Stimulated activated CD8-positive, alpha-beta memory T cell treated with anti-CD3 and anti-CD28 coated beads, Interleukin-2, amount 100 ng/mL, for 48 hours (primary cell): ENCODE data around the gene SGMS1.

Source experiments
- DNase-seq, 2 donors: peaks; one replicate each; pipeline ENCODE4 v3.0.0-alpha.2; 2020; ENCODE audit warnings: low read depth in 2 of 2

Gene SGMS1

DNA sequence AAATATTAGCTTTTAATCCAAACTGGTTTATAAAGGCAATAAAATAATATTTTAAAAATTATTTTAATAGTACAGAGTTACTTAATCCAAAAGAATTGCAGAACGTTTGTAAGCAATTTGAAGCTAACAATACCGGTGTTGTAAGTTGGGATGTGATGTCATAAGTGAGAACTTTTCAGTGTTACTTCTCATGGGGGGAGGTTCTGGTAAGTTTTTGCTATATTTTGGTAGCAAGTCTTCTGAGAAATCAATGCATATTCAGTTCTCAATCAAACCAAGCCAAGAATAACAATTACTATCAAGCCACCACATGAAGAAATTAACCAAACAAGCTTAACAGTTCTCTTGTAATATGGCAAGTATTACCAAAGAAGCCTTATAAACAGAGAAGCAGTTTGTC lies 225.4 kb downstream of the SGMS1 start:
- no peak for DNase-seq

DNA sequence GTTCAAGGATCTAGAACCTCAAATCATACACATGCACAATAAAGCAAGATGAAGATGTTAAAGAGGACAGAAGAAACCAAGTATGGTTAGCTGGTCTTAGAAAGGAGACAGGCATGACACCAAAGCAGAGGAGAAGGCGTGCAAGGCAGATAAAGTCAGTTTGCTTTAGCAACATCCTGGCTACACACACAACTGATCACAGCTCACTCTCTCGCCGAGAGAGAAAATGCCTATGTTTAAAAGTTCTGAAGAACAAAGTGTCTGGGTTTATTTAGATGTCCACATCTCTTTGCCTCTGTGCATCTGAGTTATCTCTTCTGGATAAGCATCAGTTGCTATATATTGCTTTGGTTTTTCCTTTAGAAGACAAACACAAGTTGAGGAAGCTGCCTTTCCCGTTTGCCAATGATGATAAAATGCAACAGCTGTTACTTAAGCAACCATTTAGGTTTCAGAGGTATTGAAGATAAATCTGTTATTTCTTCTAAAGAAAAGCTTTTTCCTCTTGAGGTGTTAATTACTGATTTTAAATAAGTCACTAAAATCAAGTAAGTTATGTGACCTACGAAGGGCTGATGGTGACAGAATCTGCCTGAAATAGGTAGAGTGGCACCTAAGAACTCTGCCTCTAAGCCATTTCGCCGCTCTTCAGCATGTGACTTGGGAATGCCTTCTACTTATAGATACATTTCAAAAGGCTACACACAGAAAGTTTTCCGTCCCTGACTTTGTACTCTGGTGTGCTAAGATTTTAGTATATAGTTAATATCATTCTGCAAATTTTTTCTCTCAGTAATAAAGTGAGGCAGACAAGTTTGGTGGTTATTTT lies 226.2 kb downstream of the SGMS1 start:
- no peak for DNase-seq

DNA sequence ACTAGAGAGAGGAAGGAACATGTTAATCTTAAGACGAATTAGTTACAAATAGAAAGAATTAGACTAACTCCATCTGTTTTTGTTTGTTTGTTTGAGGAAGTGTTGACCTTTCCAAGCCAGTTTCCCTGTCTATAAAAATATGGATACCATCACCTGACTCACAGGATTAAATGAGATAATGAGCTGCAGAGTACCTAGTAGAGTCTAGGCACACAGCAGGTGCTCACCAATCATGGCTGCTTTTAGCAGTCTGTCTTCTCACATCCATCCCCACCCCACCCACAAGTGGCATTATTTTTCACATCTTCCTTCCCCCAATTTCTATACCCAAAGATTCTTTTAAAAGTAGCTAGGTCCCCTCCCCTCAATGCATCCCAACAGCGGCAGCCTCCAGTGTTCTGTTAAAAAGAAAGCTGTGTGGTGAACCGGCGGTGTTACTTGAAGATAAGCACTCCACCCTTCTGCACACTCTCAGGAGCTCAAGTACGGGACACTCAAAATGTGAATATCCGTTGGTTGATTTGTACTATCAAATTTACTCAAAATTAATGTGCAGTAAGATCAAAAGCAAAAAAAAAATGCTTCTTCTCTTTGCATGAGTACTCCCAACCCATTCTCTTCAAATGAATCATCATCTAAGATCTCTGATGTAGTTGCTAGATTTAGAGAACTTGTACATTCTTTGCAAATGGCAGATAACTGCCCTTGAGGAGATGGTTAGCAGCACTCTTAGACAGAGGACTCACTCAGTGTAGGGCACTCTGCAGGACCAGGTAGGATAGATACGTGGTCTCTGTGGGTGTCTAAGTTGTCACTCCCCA lies 227.1 kb downstream of the SGMS1 start:
- DNase-seq, result no peak

DNA sequence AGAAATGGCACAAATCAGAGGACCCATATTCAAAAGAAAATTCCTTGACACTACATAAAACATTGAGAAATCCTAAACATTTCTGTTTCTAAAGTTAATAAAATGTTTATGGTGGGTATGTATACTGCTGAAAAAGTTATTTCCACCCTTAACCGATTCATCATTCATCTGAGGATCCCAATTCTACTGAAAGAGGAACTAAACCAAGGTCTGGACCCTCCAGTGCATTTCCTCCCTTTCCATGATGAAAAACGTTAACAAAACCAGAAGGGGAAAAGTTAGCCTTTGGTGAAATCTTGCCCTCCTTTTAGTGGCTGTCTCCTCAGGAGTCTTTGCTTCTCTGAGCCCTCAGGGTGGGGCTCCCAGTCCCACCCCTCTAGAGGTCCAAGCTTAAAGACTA lies 227.9 kb downstream of the SGMS1 start:
- no peak for DNase-seq

DNA sequence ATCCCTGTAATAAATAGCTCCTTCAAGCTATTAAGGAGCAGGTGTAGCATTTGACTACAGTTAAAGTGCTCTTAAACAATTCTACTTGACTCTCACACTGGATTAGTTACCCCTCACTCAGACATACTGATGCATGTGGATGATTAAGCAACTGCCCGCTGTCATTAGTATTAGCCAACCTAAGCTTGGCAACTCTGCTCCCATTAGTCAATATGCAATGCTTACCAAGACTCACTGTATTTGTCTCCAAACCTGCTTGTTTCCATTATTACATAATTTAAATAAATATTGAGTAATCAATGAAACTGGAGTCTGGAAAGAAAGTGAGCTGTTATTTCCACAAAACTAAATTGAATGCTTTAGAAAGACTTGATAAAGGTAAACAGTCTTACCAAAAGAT lies 228.5 kb downstream of the SGMS1 start:
- no peak for DNase-seq

DNA sequence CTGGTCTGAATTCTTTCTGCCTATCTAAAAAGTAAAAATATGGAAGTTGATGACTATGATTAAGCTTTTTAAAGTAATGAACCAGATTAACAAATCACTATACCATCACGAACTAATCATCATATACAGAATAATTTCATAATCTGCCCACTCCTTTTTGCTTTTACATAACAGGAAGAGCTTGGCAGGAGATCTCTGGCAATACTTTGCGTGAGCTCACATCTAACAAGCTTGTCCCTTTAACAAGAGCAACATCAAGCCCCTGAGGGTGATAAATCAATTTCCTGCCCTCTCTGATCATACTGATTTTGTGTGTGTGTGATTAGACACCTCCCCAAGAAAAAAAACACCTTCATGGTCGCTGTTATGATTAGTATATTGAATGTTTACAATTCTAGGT lies 228.9 kb downstream of the SGMS1 start:
- no peak for DNase-seq

DNA sequence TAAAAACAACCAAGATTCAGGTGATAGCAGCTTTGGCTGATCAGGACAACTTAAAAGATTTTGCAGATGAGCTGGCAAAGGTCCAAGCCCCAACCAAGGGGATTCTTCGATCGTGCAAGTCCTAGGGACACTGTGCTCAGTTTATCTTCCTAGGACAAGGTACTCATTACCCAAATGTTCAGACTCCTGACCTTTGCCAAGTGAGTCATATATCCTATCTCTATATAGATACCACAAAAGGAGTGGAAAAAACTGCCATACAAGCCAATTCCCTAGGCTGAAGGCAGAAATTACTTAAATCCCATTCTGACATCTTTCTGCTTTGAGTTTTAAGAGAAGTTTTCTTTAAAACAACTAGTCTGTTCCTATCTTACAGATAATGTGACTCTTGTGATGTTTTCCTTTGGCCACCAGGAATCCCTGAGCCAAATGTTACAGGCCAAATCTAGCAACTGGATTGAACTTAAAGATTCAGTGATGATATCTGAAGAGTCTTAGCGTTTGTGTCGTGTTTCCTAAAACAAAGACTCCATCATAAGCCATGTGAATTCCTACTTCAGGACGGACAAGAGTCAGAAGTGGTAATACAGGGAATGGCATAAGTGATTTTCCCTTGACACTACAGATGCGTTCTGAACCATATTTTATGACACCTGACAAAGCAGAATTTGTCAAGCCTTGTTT lies 229.8 kb downstream of the SGMS1 start:
- no peak for DNase-seq

DNA sequence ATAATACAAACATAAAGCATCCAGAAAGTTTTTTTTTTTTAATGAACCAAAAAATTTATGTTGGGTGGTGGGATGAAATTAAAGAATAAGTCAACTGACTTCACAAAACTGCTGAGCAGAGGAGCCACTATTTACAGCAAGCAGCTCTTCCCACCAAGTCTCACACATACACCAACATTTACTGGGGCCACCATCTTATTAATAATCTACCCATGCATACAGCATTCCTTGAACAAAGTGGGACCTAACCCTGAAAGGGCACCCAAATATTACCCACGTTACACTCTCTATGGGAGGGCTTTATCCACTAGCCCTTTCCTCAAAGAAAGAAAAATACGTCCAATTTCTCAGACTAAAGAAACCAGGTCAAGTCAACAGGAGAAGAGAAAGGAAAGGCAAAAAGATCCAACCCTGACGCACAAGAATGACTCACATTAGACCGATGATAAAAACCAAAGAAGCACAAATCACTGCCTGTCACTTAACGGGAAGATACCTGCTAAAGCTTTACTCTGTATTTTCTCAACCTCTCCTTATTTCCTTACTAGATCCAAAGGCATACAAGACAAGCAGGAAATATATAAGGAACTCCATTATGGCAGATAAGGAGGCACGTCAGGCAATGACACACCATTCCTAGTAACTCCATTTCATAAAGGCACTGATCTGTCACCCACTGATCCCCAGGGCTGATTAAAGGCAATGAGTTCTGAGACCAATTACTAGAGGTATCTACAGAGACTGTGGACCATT lies 230.6 kb downstream of the SGMS1 start:
- no peak for DNase-seq

DNA sequence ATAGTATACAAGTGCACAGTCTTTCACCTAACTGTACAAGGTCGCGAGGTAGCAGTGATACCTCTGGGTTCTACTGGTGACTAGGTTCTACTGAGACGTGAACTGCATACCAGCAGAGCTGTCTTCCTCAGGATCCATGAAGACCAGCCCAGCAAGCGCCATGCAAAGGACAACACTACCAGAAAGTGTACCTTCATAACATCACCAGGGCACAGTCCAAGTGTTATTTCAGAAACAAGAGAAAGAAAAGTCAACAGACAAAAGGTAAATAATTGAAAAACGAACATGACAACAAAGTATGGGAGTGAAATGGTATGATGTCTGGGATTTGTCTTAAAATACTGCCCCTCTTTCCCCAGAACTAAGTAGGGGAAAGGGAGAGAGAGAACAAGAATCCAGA lies 231.3 kb downstream of the SGMS1 start:
- no peak for DNase-seq

DNA sequence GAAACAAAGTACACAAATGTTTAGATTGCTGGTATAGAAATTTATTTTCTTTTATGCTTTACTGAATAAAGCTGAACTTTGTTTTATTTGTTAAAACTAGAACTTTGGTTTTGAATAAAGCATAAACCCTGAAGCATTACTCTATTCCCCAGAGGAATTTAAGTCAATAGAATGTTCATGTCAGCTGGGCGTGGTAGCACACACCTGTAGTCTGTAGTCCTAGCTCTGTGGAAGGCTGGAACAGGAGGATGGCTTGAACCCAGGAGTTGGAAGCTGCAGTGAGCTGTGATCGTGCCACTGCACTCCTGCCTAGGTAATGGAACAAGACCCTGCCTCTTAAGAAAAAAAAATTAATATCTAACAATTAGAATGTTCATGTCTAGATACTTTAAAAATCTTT lies 233.5 kb downstream of the SGMS1 start:
- no peak for DNase-seq

DNA sequence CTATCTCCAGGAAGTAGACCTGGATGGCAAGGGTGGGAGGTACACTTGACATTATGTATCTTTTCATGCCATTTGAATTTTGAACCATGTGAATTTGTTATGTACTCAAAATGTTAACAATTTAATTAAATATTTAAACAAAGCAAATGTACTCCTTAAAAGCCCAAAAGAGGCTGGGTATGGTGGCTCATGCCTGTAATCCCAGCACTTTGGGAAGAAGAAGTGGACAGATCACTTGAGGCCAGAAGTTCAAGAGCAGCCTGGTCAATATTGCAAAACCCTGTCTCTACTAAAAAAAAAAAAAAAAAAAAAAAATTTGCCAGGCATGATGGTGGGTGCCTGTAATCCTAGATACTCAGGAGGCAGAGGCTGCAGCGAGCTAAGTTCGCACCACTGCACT lies 235.6 kb downstream of the SGMS1 start:
- no peak for DNase-seq

DNA sequence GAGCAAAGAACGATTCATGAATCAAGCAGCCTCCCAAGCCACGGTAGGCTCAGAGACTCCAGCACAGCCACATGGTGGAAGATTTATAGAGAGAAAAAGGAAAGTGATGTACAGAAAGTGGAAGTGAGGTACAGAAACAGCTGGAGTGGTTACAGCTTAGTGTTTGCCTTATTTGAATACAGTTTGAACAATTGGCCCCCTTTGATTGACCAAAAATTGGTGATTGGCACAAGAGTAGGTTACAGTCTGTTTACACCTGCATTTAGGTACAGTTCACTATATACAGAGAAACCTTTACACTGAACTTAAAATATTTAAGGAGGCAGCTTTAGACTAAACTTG lies 236.1 kb downstream of the SGMS1 start:
- no peak for DNase-seq

DNA sequence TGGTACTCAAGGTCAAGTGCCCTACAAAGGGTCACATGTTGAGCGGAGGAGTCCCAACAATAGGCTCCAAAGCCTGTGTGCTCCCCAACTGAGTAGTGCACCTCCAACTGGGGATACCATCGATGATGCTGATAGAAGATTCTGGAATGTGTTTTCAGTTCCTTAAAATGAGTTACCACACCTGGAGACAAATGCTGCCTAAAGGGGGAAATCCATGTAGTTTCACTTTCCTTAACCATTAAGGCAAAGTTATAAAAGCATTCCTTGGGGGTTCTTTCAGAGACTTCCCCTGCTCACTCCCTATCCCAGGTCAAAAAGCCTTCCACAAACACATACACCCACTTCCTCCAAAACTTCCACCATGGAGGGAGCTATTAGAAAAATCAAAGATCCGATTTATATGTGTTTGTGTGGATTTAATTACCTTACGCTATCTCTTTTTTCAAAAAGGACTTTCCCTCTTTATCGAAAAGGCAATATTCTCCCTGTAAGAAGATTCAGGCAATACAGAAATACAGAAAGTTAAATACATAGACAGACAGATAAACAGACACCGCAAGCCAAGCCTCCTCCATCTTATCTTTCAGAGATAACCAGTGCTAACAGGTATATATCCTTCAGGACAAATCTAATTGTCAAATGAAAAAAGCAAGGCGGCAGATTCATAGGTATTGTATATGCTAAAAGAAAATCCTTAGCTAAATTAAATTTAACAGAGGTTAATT lies 236.6 kb downstream of the SGMS1 start:
- DNase-seq, result no peak

DNA sequence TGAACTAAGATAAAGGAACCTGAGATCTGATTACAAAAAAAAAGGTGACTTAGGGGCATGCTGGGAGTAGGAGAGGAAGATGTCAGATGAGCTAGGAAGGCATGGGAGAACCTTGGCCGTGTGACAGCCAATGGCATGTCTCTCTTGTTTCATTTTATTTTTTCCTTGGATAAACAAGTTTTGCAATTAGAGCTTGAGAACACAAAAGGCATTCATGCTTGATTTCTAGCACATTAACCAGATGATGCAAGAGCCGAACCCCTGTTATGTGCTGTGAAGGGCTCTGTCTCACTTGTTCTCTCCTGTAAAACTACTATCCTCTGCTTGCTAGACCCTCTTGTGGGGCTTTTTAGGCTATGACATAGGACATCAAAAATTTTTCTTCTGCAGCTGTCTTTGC lies 238.1 kb downstream of the SGMS1 start:
- no peak for DNase-seq

DNA sequence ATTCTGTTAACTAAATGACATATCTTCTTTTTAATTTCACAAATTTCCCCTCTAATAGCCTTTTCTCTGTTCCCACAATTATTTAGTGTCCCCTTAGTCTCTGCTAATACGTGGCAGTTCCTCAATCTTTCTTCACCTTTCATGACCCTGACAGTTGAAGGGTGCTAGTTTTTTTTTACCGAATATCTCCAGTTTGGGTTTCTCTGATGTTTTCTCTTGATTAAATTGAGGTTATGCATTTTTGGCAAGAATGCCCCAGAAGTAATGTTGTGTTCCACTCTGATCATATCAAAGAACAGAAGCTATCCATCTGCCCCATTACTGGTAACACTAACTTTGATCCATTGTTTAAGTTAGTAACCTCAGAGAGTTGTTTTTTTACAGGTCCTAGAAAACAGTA lies 238.9 kb downstream of the SGMS1 start:
- DNase-seq, result no peak

DNA sequence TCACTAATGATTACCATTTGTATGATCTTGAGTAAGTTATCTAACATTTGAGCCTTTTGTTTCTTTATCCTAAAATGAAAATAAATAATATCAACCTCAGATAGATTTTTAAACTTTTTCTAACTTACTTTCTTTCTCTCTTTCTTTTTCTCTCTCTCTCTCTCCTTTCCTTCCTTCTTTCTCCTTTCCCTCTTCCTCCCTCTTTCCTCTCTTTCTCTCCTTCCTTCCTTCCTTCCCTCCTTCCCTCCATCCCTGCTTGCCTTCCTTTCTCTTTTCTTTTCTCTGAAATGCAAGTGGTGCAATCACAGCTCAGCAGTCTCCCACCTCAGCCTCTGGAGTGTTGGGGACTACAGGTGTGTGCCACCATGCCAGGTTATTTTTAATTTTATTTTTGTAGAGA lies 239.5 kb downstream of the SGMS1 start:
- no peak for DNase-seq

DNA sequence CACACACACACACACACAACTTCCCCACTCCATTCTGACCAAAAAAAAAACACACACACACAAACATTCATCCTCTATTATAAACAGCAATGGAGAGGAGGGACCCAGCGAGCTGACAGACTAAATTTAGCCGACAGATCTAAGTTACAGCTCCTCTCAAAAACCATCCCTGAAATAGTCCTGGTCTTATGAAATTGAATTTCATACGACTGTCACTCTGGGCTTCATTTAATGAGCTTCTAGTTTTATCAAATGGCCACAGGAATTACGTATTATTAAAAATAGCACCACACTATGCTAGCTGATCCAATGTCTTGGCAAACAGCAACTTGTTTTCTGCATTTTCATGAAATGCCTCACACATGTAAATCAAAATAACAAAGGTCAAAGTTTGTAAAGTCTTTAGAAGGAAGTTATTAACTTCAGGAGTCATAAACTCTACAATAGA lies 241.2 kb downstream of the SGMS1 start:
- DNase-seq, result no peak

DNA sequence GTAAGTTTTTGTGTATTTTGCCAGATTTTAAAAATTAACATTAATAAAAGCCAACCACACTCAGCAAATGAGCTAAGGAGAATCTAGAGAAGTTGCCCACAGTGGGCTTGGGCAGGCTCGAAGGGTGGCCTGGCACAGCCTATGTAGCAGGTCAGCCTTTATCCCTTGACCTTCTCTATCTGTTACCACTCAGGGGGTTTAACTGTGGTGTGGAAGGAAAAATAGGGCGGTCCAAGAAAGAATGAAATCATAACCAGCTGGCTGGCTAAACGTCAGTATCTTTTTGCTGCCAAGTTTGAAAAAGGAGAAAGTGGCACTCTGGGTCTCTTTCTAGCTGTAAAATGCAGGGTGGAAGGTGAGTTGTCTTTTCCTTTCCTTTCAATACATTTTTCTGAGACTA lies 242.1 kb downstream of the SGMS1 start:
- DNase-seq, result no peak

DNA sequence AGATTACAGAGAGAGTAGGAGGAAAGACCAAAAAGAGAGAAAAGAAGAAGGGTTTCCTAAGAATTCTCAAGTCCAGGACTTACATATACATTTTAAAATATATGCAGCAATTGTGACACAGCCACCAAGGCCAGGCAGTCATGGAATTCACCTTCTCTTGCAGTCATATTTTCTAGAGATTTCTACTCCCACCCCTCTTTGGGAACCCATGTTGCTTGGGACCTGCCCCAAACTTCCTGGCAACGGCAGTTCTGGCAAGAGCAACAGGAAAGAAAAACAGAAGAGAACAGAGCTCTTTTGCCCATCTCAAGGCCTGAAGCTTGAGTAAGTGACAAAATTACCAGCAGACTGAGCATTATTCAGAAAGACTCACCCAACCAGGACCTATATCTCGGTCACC lies 244.1 kb downstream of the SGMS1 start:
- no peak for DNase-seq

DNA sequence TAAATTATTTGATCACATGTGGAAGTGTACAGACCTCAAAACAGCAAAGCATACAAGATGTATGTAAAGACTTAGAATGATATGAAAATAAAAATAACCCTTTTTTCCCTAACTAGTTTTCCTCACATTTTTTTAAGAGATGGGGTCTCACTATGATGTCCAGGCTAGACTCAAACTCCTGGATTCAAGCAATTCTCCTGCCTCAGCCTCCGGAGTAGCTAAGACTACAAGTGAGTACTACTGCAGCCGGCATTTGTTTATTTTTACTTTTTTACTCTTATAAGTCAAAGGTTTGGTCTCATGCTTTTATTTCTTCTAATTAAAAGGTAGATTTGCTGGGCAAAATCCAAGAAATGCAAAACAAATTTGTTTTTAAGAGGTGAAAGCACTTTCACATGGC lies 248.0 kb downstream of the SGMS1 start:
- DNase-seq, result no peak

DNA sequence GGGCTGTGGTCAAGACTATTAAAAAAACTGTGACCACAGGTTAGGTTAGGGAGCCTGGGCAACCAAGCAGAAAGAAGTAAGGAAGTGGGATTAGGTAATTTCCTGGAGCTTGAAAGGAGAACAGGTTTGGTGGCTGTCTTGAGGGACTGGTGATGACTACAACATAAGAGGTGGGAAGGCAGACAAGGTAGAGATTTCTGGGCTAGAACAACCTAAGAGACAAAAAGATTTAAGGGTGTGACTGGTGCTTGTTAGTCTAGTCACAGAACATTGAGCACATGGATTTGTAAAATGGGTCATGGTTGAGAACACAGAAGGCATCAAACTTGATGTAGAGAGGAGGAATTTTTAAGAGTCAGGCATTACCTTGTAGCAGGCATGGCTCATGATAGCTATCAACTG lies 248.7 kb downstream of the SGMS1 start:
- DNase-seq, result no peak
